Measurements from ENCODE around the gene ADCY5. TPM values are rescaled to one million over a fixed set of nuclear protein-coding genes. Genes with fewer than 3 reads are reported as not detected.

ADCY5 gene
- total RNA-seq, 1 donor from 2014 or later = 48.2 TPM

DNA sequence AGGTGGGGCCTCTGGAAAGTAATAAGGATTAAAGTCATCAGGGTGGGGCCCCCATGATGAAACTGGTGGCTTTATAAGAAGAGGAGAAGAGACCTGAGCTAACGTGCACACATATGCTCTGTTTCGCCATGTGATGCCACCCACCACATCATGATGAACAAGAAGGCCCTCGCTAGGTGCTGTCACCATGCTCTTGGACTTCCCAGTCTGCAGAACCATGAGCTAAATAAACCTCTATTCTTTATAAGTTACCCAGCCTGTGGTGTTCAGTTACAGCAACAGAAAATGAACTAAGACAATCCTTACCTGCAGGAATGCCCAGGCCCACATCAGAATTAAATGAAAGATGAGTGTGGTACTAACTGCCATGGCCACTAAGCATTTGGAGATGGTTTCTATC lies 79.8 kb downstream of the ADCY5 start:
- DNase-seq (ENCODE audit: low spot score) = no peak

DNA sequence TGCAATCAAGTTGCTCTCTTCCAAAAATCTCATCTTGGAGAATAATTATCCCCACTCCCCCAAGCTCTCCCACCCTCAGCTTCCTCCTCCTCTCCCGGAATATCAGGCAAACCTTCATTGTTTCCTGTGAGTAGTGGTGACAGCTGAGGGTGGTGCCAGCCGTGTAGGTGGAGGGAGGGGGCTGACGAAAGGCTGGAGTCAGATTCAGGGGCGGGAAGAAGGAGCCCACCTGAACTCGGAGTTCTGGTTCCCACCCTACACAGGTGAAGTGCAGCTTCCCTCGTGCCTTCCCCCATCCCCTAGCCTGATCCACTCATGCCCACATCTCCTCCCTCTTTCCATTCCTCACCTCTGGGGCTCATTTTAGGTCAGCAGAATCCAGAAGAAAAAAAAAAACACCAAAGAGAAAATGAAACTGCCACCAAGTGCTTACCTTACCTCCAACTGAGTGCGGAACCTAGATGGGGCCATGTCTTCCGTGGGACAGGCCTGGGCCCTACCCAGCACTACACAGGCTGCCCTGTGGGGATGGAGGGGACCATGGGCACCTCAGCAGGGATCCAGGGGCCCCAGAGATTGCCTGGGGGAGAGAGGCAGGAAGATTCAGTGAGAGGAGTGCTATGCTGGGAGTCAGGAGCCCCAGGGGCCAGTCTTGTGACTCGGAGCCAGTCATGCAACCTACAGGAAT lies 81.3 kb downstream of the ADCY5 start:
- no peak for DNase-seq (ENCODE audit: low spot score)

DNA sequence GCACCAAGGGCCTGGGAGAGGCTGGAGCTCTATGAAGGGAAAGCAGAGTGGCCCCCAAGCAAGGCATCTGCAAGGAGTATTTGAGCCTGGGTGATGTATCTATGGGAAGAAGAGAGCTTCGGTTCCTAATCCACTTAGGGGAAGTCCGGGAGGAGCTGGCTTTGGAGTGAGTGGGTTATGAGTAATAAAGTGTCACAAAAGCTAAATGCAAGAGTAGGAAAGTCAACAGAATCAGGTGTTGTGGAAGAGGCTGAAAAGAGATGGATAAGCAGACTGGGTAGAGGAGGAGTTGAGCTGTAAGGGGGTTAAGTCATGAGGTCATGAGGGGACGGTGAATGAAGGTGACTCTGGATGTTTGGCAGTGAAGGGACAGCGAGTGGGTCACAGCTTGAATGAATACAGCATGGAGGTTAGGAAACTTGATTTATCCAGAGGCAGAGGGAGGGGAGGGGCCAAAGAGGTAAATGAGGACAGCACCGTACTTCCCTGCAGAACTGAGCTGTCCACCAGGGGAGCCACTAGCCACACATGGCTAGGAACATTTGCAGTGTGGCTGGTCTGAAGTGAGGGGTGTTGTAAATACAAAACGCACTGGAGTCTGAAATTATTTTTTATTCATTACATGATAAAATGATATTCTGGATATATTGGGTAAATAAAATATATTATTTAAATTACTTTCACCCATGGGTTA lies 83.3 kb downstream of the ADCY5 start:
- no peak for DNase-seq (ENCODE audit: low spot score)

DNA sequence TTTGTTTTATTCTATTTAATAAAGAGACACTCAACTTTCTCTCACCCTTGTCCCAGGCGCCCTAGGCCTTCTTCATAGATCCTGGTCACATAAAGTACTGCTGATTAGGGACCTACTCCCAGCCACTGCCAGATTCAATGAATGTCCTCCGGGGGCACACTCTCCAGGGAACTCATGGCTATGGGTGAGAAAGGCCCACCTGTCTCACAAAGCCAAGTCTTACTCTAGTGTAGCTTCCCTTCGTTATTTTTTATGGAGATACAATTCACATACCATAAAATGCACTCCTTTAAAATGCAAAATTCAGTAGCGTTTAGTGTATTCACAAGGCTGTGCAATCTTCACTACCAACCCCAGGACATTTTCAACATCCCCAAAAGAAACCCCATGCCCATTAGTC lies 87.8 kb downstream of the ADCY5 start:
- DNase-seq (ENCODE audit: low spot score) = no peak

DNA sequence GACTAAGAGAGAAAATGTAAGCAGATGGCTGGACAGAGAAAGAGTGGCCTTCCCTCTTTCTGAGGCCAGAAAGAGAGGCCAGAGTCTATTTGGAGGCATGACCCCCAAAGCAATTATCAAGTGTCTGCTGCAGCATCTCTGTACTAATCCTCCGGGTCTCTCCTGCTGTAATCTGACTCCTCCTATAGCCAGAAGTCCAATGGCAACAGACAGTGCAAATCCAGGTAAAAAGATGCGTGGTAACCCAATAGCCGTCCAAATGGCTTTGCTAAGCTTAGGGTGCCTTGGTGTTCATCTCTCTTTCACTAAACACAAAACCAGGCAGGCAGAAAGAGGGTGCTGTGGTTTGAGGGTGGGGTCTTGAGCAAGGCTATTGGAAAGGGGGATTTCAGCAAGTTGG lies 91.6 kb downstream of the ADCY5 start:
- DNase-seq (ENCODE audit: low spot score) = no peak

DNA sequence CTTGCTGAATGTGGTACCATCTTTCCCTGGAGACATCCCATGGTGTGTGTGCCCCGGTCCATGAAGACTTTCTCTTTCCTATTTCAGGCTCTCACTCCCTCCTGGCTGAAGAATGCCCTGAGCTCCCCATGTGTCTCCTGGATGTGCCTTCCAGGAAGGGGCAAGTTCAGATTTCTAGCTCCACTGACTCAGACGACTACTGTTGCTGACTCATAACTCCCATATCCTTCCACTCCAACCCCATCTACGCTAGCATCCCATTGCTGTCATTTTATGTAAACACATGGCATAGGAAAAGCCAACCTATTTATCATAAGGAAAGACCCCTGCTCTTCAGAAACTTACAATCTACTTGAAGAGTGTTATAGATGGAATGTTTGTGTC lies 95.0 kb downstream of the ADCY5 start:
- DNase-seq (ENCODE audit: low spot score) = no peak

DNA sequence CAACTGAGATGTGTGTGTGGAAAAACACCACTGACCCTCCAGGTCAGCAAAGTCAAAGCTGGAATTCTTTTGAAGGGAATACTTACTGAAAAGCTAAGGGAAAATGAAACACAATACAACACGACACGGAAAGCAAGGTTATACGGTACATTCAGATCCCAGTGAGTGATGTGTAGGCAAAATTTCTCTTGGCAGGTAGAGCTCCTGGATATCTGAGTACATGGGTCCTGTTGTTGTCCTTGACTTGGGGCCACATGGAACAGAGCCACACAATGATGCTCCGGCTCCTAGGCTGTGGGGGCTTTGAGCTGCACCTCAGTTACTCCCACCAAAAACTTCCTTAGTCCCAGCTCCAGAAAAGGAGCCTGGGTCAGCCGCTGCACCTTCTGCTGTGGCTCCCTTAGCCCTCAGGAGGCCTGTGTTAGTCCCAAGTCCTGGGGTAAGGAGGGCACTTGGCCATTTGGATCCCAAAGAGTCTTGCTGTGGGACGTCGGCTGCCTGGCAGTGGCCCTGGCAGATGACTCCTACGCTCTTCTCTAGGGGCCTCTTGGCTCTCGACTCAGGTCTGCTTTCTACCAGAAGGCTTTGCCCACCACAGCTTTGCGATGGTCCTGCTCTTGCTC lies 95.6 kb downstream of the ADCY5 start:
- no peak for DNase-seq (ENCODE audit: low spot score)

DNA sequence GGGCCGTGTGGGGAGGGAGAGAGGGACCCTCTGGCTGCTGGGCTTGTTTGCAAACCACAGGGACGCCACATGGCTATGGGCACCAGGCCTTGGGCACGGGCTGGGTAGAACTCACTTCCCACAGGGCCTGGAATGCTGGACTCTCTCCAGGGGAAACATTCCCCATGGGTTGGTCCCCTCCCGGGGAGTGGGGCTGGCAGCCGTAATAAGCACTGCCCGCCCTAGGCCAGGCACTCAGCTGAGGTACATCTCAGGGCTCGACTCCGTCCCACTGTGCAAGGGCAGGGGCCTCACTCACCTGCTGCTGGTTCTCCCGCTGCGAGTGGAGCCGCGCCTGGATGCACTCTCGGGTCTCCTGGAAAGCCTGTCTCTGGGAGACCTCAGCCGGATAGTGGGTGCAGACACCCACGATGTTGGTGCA lies 96.7 kb downstream of the ADCY5 start:
- no peak for DNase-seq (ENCODE audit: low spot score)

DNA sequence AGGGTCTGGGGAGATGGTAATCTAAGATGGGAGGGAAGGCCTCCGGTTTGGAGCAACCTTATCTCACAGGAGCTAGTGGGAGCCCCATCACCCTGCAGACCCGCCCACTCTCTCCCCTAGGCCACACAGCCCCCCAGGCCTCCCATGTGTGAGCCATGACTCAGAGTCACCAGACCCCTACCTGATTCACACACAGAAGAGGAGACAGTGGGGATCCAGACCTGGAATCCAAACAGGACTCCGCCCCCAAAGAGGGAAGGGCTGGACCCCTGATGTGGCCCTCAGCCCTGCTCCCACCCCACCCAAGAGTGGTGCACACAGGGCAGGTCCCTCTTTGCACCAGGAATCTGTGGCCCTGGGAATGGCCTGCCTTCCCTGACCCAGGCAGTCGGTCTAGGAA lies 97.4 kb downstream of the ADCY5 start:
- DNase-seq (ENCODE audit: low spot score) = no peak

DNA sequence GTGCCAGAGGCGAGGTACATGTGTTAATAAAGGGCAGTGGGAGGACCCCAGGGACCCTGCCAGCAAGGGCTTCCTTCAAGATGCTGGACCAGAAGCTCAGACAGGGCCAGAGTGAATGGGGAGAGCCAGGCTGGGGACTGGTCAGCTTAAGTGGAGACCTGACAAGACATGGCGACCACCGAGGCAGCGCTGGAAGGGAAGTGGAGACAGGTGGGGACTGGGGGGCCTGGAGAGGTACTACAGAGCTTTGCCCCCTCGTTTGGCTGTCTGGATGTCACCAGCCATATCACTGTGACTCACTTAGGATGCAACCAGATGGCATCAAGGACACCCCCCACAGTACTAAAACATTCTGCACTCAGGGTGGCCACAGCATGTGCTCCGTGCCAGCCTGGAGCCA lies 97.9 kb downstream of the ADCY5 start:
- no peak for DNase-seq (ENCODE audit: low spot score)

DNA sequence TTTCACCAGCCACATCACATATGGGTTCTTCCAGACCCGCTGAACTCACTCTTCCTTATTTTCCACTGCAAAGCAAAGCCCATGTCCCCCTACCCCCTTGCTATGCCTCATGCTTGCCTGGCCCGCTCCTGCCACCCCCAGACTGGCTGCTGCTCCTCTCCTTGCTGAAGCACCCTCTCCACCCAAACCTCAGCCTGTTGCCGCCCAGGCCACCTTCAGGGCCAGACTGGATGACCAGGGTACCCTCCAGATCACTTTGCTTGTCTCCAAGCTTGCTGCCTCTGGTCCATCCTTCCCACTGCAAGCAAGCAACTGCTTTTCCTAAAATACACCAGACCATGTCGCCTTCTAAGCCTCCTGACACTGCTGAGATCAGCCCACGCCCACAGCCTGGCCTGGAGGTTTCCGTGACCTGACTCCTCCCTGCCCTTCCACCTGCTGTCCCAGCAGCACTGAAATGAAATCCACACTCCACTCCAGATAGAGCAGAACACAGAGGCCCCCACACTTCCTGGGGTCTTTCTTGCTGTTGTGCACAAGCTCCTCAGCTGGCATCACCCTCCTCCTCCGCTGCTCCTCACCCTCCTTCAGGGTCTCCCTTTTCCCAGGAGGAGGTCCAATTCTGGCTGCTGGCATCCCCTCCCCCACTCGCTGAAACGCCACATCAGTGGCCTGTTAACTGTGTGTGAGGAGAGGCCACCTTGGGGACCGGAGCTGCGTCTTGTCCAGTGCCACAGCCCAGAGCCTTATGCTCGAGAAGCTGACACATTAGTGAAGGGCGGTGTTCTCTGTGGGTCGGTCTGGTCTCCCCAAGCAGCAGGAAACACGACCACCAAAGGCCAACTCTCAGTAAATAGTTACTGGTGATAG lies 99.1 kb downstream of the ADCY5 start:
- DNase-seq (ENCODE audit: low spot score) = no peak

DNA sequence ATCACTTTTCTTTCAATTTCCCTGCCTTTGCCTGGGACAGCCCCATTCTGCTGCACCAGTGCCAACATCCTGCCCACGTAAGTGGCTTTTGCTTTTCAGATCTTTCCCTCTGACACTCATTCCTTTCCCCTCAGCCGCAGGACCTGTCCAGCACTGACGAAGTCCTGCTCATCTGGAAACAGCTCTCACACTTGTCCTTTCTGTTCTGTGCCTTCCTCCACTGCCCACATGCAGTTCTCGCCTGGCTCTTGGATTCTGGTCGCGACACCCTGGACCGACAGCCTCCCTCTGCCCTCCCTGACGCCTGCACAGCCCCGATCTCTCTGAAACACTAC lies 99.7 kb downstream of the ADCY5 start:
- no peak for DNase-seq (ENCODE audit: low spot score)

DNA sequence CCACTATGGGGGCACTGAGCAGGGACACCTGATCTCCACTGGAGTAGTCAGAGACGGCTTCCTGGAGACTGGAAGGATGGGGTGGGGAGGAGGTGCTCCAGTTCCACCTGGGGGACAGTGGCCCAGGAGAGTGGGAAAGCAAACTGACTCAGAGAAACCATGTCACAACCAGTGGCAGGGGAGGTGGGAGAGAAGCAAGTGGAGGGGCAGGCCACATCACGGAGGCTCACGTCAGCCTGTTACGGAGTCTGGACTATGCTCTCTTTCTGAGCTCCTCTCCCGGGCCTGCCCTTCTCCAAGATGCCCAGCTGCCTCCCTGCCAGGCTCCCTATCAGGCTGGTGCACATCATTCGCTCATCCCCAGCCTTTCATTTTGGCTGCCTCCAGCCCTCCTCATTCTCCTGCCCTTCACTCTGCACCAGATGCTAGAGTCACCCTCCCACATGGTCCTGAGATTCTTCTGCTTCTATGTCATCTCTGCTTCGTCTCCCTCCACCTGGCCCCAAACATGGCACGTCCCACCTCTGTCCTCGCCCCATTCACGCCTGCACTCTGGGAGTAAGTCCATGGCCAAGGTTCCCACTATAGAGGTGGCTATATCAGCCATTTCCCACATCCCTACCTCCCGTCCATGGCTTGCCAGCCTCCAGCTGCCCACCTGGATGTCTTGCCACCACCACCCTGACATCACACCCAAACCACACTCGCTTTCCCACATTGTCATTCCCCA lies 100.3 kb downstream of the ADCY5 start:
- DNase-seq (ENCODE audit: low spot score) = no peak

DNA sequence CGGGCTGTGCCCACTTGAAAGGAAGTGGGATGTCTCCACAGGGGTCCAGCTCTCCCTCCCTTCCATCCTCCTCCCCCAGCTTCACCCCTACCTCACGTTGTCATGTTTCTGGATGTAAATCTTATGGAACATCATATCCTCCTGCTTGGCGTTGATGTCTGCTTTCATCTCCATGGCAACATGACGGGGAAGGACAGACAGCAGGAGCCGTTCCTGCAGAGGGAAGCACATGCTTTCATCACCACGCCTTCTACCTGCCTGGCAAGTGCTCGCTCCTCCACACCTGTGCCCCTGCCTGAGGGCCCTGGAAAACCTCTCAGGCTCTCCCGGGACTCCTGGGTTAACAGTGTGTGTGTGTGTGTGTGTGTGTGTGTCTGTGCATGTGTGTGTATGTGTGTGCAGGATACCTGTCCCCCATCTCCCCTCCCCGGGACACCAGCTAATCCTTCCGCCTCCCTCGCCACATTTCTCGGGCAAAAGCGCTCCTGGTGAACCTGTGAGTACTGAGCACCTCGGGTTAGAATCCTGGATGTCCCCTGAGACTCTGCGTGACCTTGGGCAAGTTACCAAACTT lies 101.1 kb downstream of the ADCY5 start:
- peak; percentile 22 for DNase-seq (ENCODE audit: low spot score)

DNA sequence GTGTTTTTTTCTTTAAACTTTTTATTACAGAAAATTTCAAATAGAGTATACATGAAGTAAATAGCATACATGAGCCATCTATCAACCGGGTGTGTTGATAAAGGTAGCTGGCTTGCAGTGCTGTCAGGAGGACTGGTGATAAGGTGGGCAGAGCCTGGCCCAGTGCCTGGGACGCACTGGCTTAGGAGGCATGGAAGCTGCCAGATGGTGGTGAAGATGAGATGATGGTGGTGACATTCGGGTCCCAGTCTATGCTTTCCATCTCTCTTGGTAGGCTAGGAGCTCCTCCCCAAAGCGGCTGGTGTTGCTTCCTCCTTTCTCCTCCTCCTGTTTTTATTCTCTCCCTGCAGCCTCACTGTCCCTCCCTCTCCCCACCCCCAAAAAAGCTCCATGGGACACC lies 101.7 kb downstream of the ADCY5 start:
- no peak for DNase-seq (ENCODE audit: low spot score)

DNA sequence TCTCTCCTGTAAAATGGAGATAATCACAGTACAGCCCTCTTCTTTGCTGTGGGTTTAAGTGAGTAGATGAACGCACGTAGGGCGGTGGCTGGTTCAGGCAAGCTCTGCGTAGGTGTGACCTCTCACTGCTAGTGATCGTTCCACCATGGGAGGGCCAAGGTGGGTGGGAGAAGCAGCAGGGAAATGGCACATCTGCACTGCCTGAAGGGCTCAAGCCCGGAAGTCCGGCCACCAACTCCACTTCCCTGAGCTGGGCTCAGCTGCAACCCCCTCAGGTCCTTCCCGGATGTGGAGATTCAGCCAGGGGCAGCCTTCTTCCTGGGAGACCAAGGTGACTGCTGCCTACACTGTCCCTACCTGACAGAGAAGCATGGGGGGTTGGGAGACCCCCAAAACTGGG lies 102.9 kb downstream of the ADCY5 start:
- DNase-seq (ENCODE audit: low spot score) = no peak

DNA sequence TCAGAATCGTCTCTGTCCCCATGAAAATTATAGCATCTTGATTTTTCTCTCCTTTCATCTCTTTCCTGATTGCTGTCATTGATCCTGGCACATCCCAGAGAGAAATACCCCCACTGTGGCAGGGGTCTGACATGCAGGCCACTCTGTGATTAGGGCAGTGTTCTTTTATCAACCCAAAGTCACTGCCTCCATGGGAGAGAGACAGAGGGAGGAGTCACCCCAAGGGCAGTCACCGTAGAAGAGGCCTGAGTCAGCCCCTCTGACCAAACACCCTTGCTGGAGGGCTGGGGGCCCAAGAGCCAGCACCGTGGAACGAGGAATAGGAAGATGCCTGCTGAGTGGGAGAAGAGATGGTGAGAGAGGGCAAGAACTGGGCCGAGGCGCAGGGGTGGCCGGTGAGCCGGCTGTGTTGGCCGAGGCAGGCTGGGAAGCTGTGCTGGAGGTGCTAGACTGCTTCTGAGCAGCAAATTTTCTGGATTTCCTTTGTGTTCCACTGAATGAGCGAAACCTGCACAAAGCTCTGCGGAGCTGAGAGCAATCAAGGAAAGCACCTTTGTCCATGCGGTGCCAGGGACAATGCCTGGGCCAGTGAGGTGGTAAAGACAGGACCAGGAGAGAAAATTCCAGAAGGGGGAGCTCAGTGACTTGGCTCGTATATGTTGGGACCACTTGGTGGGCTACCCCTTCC lies 103.8 kb downstream of the ADCY5 start:
- DNase-seq (ENCODE audit: low spot score) = no peak

DNA sequence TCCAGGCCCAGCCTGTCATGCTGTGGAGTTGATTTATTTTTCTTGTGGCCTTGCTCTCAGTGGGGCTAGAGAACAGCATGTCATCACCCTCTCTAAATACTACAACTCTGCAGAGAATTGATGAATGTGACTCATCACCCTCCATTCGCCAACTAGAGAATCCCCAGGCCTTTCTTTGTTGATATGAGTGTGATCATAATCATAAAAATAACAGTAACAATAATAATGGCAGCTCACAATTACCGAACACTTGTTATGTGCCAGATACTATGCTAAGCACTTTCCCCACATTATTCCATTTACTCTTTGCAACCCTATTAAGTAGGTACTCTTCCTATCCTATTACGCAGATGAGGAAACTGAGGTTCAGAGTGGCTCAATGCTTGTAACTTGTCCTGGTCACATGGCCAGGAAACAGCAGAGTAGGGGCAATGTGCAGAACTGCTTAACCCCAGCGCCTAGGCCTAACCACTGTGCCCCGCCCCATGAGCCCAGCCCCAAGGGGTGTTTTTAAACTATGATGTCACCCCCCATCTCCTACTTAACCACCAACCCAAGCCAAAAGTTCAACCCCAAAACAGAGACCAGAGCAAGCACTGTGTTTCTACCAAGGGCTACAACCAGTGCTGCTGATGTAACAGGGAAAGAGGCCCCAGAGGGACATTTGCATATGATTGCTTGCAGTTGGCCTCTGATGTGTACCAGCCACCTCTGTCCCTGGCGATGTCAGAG lies 104.5 kb downstream of the ADCY5 start:
- no peak for DNase-seq (ENCODE audit: low spot score)

DNA sequence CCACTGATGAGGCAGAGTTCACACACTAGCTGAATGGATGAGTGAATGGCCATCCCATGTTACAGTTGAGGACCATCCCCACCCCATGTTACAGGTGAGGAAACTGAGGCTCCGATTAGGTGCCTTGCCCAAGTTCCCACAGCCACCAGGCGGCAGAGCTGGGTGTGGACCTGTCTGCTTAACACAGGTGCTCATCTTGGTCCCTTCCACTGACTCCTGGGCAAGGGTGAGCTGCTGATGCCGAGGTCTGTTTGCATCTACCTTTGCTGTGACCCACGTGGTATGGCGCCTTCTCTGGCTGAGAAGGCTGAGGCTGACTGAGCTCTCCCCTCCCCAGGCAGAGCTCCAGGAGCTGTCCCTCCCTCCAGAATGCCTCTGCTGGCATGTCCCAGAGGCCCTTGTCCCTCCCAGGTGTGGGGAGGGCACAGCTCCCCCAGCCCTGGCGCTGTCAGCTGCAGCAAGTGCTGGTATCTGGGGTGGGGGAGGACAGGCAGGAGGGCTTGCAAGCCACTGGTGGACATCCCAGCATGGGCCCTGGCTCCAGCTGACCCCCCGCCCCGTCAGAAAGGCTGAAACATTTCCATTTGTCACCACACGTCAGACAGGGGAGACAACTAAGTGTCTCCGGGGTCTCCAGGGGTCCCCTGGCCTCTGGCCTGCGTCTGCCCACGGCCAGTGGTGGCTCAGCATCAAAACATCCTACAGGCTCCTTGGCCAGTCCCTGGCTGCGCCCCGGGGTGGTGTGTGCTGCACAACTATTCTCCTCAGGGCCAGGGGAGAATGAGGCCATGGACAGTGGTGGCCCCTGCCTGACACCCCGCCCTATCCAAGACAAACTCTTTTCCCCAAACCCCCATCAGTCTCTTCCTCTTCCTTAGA lies 105.4 kb downstream of the ADCY5 start:
- DNase-seq (ENCODE audit: low spot score) = no peak

Measured in umbilical cord (tissue), 2 donors.